ENCODE data around the gene NME7.
A peak's percentile ranks its signal among the peaks of the same experiment; 100 is the strongest.
"Not testable (repeated sequence)": the region's sequence is repeated elsewhere in the genome, so short reads cannot be mapped to it uniquely, and the experiment has no call there.

Gene NME7

DNA sequence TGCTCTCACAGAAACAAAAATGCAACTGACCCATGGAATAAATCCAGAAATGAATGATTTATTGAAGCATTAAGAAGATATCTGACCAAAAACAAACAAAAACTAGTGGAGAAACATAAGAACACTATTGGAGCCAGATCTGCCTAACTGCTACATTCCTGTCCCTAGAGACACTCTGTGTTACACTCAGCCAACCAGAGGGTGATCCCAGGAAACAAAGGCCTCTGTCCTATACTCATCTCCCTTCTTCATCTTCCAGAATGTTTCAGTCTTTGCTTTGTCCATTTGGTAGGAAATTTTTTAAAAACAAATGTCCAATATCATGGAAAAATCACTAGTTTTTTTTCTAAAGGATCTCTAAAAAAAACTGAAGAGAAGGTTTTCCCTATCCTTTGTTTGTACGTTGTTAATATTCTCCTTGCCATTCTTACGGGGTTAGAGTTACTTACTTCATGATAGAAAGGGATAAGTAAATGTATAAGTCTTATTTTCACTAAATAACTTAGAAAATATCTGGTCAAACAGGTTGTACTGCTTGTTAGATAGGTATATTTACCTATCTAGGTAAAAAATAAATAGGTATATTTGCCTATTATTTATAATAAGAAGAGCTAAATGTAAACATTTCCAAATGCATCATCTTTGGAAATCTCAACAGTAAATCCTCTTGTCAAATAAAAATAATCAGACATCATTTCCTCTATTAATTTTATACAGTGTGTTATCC, 59.1 kb downstream of the NME7 start:
- no peak for DNase-seq (ENCODE audit: low spot score in 2 of 2)
- in situ Hi-C loops (cut with MboI; ENCODE audit: low sequenced_read_pairs) = no loop called here
- no peaks in the 10 kb centered on the region for H3K36me3 ChIP-seq (replicated peaks)

DNA sequence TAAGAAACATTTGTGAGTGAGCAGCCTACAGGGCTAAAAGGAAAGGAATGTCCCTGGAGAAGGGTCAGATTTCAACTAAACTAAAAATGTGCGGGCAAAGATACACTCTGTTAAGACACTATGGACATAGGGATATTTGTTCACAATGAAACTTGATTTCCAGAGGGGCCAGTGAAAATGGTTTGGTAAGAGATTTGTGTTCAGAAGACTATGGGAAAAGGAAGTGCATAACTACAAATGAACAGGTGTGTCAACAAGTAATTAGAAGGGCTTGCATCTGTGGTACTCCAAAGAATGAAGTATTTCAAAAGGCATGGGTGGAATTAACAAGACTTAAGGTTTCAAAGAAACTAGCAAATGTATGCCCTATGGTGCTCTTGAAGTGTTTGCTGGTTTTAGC, 60.4 kb downstream of the NME7 start:
- Histone ChIP-seq H3K9me3 (no peaks in the 10 kb centered on the region), H3K27me3 (ENCODE audit: low read depth) (no peaks in the 10 kb centered on the region), H3K36me3 (replicated peaks) (no peaks in the 10 kb centered on the region), H3K4me3 (no peak overlapping the region), H3K4me1 (peaks cover 11% of the 10 kb centered on the region)
- no peak for DNase-seq (ENCODE audit: low spot score in 2 of 2)
- in situ Hi-C loops (cut with MboI; ENCODE audit: low sequenced_read_pairs) = no loop called here

More for the DNA sequence above, 59.1 kb downstream of the NME7 start:
- no peaks in the 10 kb centered on the region for H3K9me3 ChIP-seq
- peaks cover 11% of the 10 kb centered on the region for H3K4me1 ChIP-seq
- no peaks in the 10 kb centered on the region for H3K27me3 ChIP-seq (ENCODE audit: low read depth)
- H3K4me3 ChIP-seq = no peak overlapping the region

- Histone ChIP-seq H3K4me1 (peaks cover 11% of the 10 kb centered on the region), H3K27me3 (ENCODE audit: low read depth) (no peaks in the 10 kb centered on the region), H3K36me3 (replicated peaks) (no peaks in the 10 kb centered on the region), H3K9me3 (no peaks in the 10 kb centered on the region), H3K4me3 (no peak overlapping the region)
- in situ Hi-C loops (cut with MboI; ENCODE audit: low sequenced_read_pairs) = no loop called here
- no peak for DNase-seq (ENCODE audit: low spot score in 2 of 2)
Observed at GRCh38 chr1:169305948-169306347, 61.6 kb downstream of the NME7 start.

- no peaks in the 10 kb centered on the region for H3K36me3 ChIP-seq (replicated peaks)
- no peak for DNase-seq (ENCODE audit: low spot score in 2 of 2)
- in situ Hi-C loops (cut with MboI; ENCODE audit: low sequenced_read_pairs) = no loop called here
- no peak overlapping the region for H3K4me3 ChIP-seq
- no peaks in the 10 kb centered on the region for H3K27me3 ChIP-seq (ENCODE audit: low read depth)
- no peaks in the 10 kb centered on the region for H3K9me3 ChIP-seq
- H3K4me1 ChIP-seq = peaks cover 11% of the 10 kb centered on the region
Observed at GRCh38 chr1:169305356-169305755, 62.2 kb downstream of the NME7 start.

GRCh38 chr1:169300854-169301253, 66.7 kb downstream of the NME7 start:
- in situ Hi-C loops (cut with MboI; ENCODE audit: low sequenced_read_pairs) = no loop called here
- H3K27me3 ChIP-seq (ENCODE audit: low read depth) = no peaks in the 10 kb centered on the region
- H3K36me3 ChIP-seq (replicated peaks) = no peaks in the 10 kb centered on the region
- no peak overlapping the region for H3K4me3 ChIP-seq
- no peaks in the 10 kb centered on the region for H3K9me3 ChIP-seq
- no peak for DNase-seq (ENCODE audit: low spot score in 2 of 2)
- no peaks in the 10 kb centered on the region for H3K4me1 ChIP-seq

GRCh38 chr1:169298441-169298840, 69.2 kb downstream of the NME7 start:
- in situ Hi-C loops (cut with MboI; ENCODE audit: low sequenced_read_pairs) = no loop called here
- Histone ChIP-seq H3K36me3 (replicated peaks) (no peaks in the 10 kb centered on the region), H3K4me1 (no peaks in the 10 kb centered on the region), H3K9me3 (no peaks in the 10 kb centered on the region), H3K27me3 (ENCODE audit: low read depth) (no peaks in the 10 kb centered on the region), H3K4me3 (no peak overlapping the region)
- DNase-seq (ENCODE audit: low spot score in 2 of 2) = no peak

GRCh38 chr1:169295846-169296245, 71.8 kb downstream of the NME7 start:
- no peak for DNase-seq (ENCODE audit: low spot score in 2 of 2)
- Histone ChIP-seq H3K4me3 (no peak overlapping the region), H3K36me3 (replicated peaks) (no peaks in the 10 kb centered on the region), H3K27me3 (ENCODE audit: low read depth) (no peaks in the 10 kb centered on the region), H3K4me1 (no peaks in the 10 kb centered on the region), H3K9me3 (no peaks in the 10 kb centered on the region)
- in situ Hi-C loops (cut with MboI; ENCODE audit: low sequenced_read_pairs) = no loop called here

DNA sequence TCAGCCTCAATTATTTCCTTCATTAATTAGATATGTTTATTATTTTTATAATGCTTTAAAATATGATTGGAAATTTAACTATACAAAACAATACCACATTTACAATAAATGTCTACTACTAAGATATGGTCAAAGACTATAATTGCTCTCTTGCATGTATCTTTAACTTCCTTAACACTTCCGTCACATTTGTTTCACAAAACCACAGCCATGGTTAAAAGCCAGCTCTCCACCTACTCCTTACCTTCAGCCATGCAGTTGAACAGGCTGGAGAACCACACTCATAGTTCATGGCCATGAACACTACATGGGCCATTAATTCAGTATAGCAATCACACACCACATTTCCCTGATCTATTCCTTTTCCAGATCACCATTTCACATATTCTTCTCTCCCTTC, 72.2 kb downstream of the NME7 start:
- H3K27me3 ChIP-seq (ENCODE audit: low read depth) = no peaks in the 10 kb centered on the region
- in situ Hi-C loops (cut with MboI; ENCODE audit: low sequenced_read_pairs) = no loop called here
- no peaks in the 10 kb centered on the region for H3K9me3 ChIP-seq
- no peak overlapping the region for H3K4me3 ChIP-seq
- H3K36me3 ChIP-seq (replicated peaks) = no peaks in the 10 kb centered on the region
- DNase-seq (ENCODE audit: low spot score in 2 of 2) = no peak
- no peaks in the 10 kb centered on the region for H3K4me1 ChIP-seq

DNA sequence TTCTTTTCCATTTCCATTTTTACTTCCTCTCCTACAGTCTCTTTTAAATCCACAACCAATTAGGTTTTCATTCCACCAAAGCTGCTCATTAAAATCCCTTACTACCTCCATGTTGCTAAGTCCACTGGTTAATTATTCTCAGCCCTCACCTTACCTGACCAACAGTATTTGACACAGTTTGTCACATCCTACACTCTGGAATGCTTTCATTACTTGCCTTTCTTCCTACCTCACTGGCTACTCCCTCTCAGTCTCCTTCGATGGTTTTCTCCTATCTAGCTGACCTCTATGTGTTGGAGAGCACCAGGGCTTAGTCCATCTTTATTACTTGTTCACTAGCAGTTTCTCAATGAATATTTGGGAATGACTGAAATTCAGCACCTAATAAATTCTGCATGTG, 78.6 kb downstream of the NME7 start:
- DNase-seq (ENCODE audit: low spot score in 2 of 2) = no peak
- in situ Hi-C loops (cut with MboI; ENCODE audit: low sequenced_read_pairs) = no loop called here
- H3K9me3 ChIP-seq = no peaks in the 10 kb centered on the region
- no peaks in the 10 kb centered on the region for H3K36me3 ChIP-seq (replicated peaks)
- H3K27me3 ChIP-seq (ENCODE audit: low read depth) = no peaks in the 10 kb centered on the region
- H3K4me3 ChIP-seq = no peak overlapping the region
- H3K4me1 ChIP-seq = no peaks in the 10 kb centered on the region

DNA sequence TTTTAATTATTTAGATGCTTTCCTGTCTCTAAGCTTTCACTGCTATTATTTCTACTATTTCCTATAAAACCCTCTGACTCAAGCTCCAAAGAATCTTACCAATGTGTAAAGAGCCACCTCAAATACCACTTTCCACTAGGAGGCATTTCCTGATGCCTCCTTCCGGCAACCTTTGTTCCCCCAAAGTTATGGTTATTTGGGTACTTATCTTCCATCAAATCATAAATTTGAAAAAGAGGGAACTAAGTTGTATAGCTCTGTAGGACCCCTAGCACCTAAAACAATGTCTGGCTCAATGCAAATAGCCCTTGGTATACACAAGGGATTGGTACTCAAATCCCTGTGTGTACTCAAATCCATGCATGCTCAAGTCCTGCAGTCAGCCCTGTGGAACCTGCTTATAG, 79.6 kb downstream of the NME7 start:
- no peaks in the 10 kb centered on the region for H3K4me1 ChIP-seq
- in situ Hi-C loops (cut with MboI; ENCODE audit: low sequenced_read_pairs) = no loop called here
- DNase-seq (ENCODE audit: low spot score in 2 of 2) = no peak

GRCh38 chr1:169287280-169287679, 80.3 kb downstream of the NME7 start:
- Histone ChIP-seq H3K9me3 (no peaks in the 10 kb centered on the region), H3K36me3 (replicated peaks) (no peaks in the 10 kb centered on the region), H3K4me3 (no peak overlapping the region), H3K27me3 (ENCODE audit: low read depth) (no peaks in the 10 kb centered on the region), H3K4me1 (no peaks in the 10 kb centered on the region)
- in situ Hi-C loops (cut with MboI; ENCODE audit: low sequenced_read_pairs) = no loop called here
- DNase-seq (ENCODE audit: low spot score in 2 of 2) = no peak

More for the DNA sequence above, 79.6 kb downstream of the NME7 start:
- no peaks in the 10 kb centered on the region for H3K9me3 ChIP-seq
- H3K36me3 ChIP-seq (replicated peaks) = no peaks in the 10 kb centered on the region
- no peak overlapping the region for H3K4me3 ChIP-seq
- no peaks in the 10 kb centered on the region for H3K27me3 ChIP-seq (ENCODE audit: low read depth)

DNA sequence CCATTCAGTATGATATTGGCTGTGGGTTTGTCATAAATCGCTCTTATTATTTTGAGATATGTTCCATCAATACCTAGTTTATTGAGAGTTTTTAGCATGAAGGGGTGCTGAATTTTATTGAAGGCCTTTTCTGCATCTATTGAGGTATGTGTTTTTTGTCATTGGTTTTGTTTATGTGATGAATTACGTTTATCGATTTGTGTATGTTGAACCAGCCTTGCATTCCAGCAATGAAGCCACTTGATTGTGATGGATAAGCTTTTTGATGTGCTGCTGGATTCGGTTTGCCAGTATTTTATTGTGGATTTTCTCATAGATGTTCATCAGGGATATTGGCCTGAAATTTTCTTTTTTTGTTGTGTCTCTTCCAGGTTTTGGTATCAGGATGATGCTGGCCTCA, 86.0 kb downstream of the NME7 start:
- H3K4me1 ChIP-seq; H3K36me3 ChIP-seq (replicated peaks); H3K27me3 ChIP-seq (ENCODE audit: low read depth); H3K9me3 ChIP-seq; DNase-seq (ENCODE audit: low spot score in 2 of 2); in situ Hi-C loops (cut with MboI; ENCODE audit: low sequenced_read_pairs); H3K4me3 ChIP-seq: not testable (repeated sequence)

DNA sequence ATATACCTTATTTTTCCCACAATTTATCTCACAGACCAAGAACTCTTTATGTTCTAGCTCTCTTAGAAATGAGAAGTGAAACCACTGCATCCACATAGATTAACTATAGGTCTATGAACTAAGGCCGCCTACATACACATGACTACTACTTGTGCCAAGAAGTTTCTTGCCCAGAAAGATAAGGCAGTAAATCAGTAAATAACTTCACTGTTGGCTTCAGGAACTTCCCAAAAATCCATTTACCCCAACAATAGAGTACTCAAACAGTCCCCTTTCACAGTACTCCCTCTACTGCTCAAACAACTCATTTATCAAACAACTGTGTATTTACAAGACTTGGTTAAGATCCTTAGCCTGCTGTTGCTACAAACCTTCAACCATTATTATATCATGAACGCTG, 96.5 kb downstream of the NME7 start:
- Histone ChIP-seq H3K27me3 (ENCODE audit: low read depth) (no peaks in the 10 kb centered on the region), H3K36me3 (replicated peaks) (no peaks in the 10 kb centered on the region), H3K9me3 (no peaks in the 10 kb centered on the region), H3K4me3 (no peak overlapping the region), H3K4me1 (no peaks in the 10 kb centered on the region)
- peak in 1 of 2 experiments; percentile 15 for DNase-seq (ENCODE audit: low spot score in 2 of 2)
- in situ Hi-C loops (cut with MboI; ENCODE audit: low sequenced_read_pairs) = no loop called here

DNA sequence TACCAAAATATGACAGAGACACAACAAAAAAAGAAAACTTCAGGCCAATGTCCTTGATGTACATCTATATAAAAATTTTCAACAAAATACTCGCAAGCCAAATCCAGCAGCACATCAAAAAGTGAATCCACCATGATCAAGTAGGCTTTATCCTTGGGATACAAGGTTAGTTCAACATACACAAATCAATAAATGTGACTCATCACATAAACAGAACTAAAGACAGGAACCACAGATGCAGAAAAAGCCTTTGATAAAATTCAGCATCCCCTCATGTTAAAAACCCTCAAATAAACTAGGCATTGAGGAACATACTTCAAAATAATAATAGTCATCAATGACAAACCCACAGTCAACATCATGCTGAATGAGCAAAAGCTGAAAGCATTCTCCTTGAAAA, 101.5 kb downstream of the NME7 start:
- H3K4me1 ChIP-seq = peaks cover 4% of the 10 kb centered on the region; the same call in 1 of the 2 replicates
- in situ Hi-C loops (cut with MboI; ENCODE audit: low sequenced_read_pairs) = no loop called here
- no peaks in the 10 kb centered on the region for H3K27me3 ChIP-seq (ENCODE audit: low read depth)
- no peaks in the 10 kb centered on the region for H3K9me3 ChIP-seq
- H3K36me3 ChIP-seq (replicated peaks) = no peaks in the 10 kb centered on the region
- DNase-seq (ENCODE audit: low spot score in 2 of 2) = no peak
- H3K4me3 ChIP-seq = no peak overlapping the region

- in situ Hi-C loops (cut with MboI; ENCODE audit: low sequenced_read_pairs) = no loop called here
- H3K9me3 ChIP-seq = no peaks in the 10 kb centered on the region
Observed at GRCh38 chr1:169263059-169263458, 104.5 kb downstream of the NME7 start.

More at GRCh38 chr1:169263059-169263458, 104.5 kb downstream of the NME7 start:
- H3K4me1 ChIP-seq = peaks cover 4% of the 10 kb centered on the region; the same call in 1 of the 2 replicates
- H3K4me3 ChIP-seq = no peak overlapping the region
- H3K36me3 ChIP-seq (replicated peaks) = no peaks in the 10 kb centered on the region
- no peaks in the 10 kb centered on the region for H3K27me3 ChIP-seq (ENCODE audit: low read depth)
- no peak for DNase-seq (ENCODE audit: low spot score in 2 of 2)
